GM12874 (cell line): ENCODE data around the gene RASSF7.

ENCODE experiments used
- CTCF ChIP-seq: IDR thresholded peaks from 2 replicates; pipeline ENCODE4 v1.5.1; 2011; ENCODE audit warnings: low read depth, mild to moderate bottlenecking, control low read depth, low read length, moderate library complexity; ENCODE audit not compliant: insufficient read depth

The RASSF7 gene

GRCh38 chr11:598005-598680 is 37.4 kb downstream of the RASSF7 start:
- no peak for TF ChIP-seq CTCF

GRCh38 chr11:601573-602245 is 40.9 kb downstream of the RASSF7 start:
- TF ChIP-seq CTCF, result no peak

- TF ChIP-seq CTCF, result no peak
Observed at GRCh38 chr11:603154-603553, 42.4 kb downstream of the RASSF7 start.

GRCh38 chr11:605286-606129 is 44.7 kb downstream of the RASSF7 start:
- no peak for TF ChIP-seq CTCF

GRCh38 chr11:606245-606644 is 45.5 kb downstream of the RASSF7 start:
- no peak for TF ChIP-seq CTCF

- no peak for TF ChIP-seq CTCF
Observed at GRCh38 chr11:607020-607780, 46.4 kb downstream of the RASSF7 start.

GRCh38 chr11:607971-608659 is 47.3 kb downstream of the RASSF7 start:
- TF ChIP-seq CTCF, result no peak
